Activated gamma-delta T cell treated with anti-CD3 and anti-CD28 coated beads, Interleukin-2, amount 50 U/mL, for 16 hours (primary cell): Measurements from ENCODE around the gene CCL16.
"Not testable (repeated sequence)": the region's sequence is repeated elsewhere in the genome, so short reads cannot be mapped to it uniquely, and the experiment has no call there.

Source experiments
- DNase-seq: peaks from one replicate; pipeline ENCODE4 v3.0.0-alpha.2; 2020; ENCODE audit warnings: low read depth

The CCL16 gene

GRCh38 chr17:35984140-35984539 is 2.8 kb upstream of the CCL16 start:
- DNase-seq, result no peak

- DNase-seq, result no peak
Observed at GRCh38 chr17:35982409-35983191, 1.3 kb upstream of the CCL16 start.

- DNase-seq, result no peak
Observed at GRCh38 chr17:35981908-35982330, 622 bp upstream of the CCL16 start.

GRCh38 chr17:35978346-35978745 is 3.0 kb downstream of the CCL16 start:
- DNase-seq, result no peak

GRCh38 chr17:35977509-35977908 is 3.8 kb downstream of the CCL16 start:
- no peak for DNase-seq

- no peak for DNase-seq
Observed at GRCh38 chr17:35973333-35974260, 7.7 kb downstream of the CCL16 start.

- DNase-seq, result no peak
Observed at GRCh38 chr17:35972945-35973332, 8.4 kb downstream of the CCL16 start.

GRCh38 chr17:35972535-35972934 is 8.8 kb downstream of the CCL16 start:
- DNase-seq, result no peak

- DNase-seq, result no peak
Observed at GRCh38 chr17:35972066-35972465, 9.2 kb downstream of the CCL16 start.

GRCh38 chr17:35969558-35970380 is 11.5 kb downstream of the CCL16 start:
- DNase-seq, result peak; percentile 75

- DNase-seq, result no peak
Observed at GRCh38 chr17:35968520-35969054, 12.7 kb downstream of the CCL16 start.

- DNase-seq, result no peak
Observed at GRCh38 chr17:35965272-35965671, 16.0 kb downstream of the CCL16 start.

GRCh38 chr17:35963663-35964062 is 17.6 kb downstream of the CCL16 start:
- DNase-seq, result no peak

- DNase-seq, result no peak
Observed at GRCh38 chr17:35953720-35954119, 27.6 kb downstream of the CCL16 start.

- no peak for DNase-seq
Observed at GRCh38 chr17:35949401-35949800, 31.9 kb downstream of the CCL16 start.

- no peak for DNase-seq
Observed at GRCh38 chr17:35948092-35948491, 33.2 kb downstream of the CCL16 start.

- DNase-seq, result peak; percentile 40
Observed at GRCh38 chr17:35947156-35947585, 34.1 kb downstream of the CCL16 start.

GRCh38 chr17:35944151-35944550 is 37.1 kb downstream of the CCL16 start:
- DNase-seq, result no peak

GRCh38 chr17:35943537-35943936 is 37.8 kb downstream of the CCL16 start, which contains the start of gene LYZL6:
Gene LYZL6, minus strand, starts transcription at chr17:35943713. Its CDS starts 4,357 bp downstream, at chr17:35939356.
- no peak for DNase-seq

- DNase-seq, result no peak
Observed at GRCh38 chr17:35942588-35943186, 38.6 kb downstream of the CCL16 start.

GRCh38 chr17:35938492-35938891 is 42.8 kb downstream of the CCL16 start:
- DNase-seq, result not testable (repeated sequence)
